Neural progenitor cell (in vitro differentiated cells): ENCODE measurements around the gene ZNF142. TPM values are rescaled to one million over a fixed set of nuclear protein-coding genes. Genes with fewer than 3 reads are reported as not detected.

Experiments used
- DNase-seq: peaks from one replicate; pipeline ENCODE4 v3.0.0-alpha.2; 2016; ENCODE audit warnings: low spot score
- H2AFZ ChIP-seq: fragments of 200-600 bp; sonication (generic); replicated peaks from 2 replicates; pipeline ENCODE4 v1.6.1; 2016; ENCODE audit warnings: antibody characterized with exemption
- H3F3A ChIP-seq: fragments of 200-600 bp; sonication (generic); 2 replicates; pipeline ENCODE4 v1.6.1; 2016; ENCODE audit warnings: antibody characterized with exemption, low read depth
- H3K27ac ChIP-seq: fragments of 200-600 bp; sonication (generic); 2 replicates; pipeline ENCODE4 v1.5.1; 2016; ENCODE audit warnings: mild to moderate bottlenecking
- H3K27me3 ChIP-seq: fragments of 200-600 bp; sonication (generic); 2 replicates; pipeline ENCODE4 v1.6.1; 2016; ENCODE audit warnings: mild to moderate bottlenecking, moderate library complexity
- H3K36me3 ChIP-seq: fragments of 200-600 bp; sonication (generic); 2 replicates; pipeline ENCODE4 v1.5.1; 2016
- H3K4me1 ChIP-seq: fragments of 200-600 bp; sonication (generic); 2 replicates; pipeline ENCODE4 v1.6.1; 2016; ENCODE audit warnings: mixed run types
- H3K4me2 ChIP-seq: fragments of 200-600 bp; sonication (generic); 2 replicates; pipeline ENCODE4 v1.6.1; 2016
- H3K4me3 ChIP-seq: fragments of 200-600 bp; sonication (generic); 2 replicates; pipeline ENCODE4 v1.5.1; 2016
- H3K79me2 ChIP-seq: fragments of 200-600 bp; sonication (generic); 2 replicates; pipeline ENCODE4 v1.6.1; 2016; ENCODE audit warnings: low read depth
- H3K9ac ChIP-seq: fragments of 200-600 bp; sonication (generic); 2 replicates; pipeline ENCODE4 v1.6.1; 2016
- H3K9me3 ChIP-seq: fragments of 200-600 bp; sonication (generic); 2 replicates; pipeline ENCODE4 v1.5.1; 2016; ENCODE audit warnings: low read depth
- H4K20me1 ChIP-seq: fragments of 200-600 bp; sonication (generic); 2 replicates; pipeline ENCODE4 v1.6.1; 2016; ENCODE audit warnings: low read depth
- H3K27ac Mint-ChIP-seq: 3 replicates; pipeline ENCODE4 v1.8.0; 2021; ENCODE audit warnings: mixed read lengths
- H3K27me3 Mint-ChIP-seq: 2 replicates; pipeline ENCODE4 v1.8.0; 2022; ENCODE audit warnings: low read depth, mild to moderate bottlenecking, inconsistent platforms, moderate library complexity, mixed read lengths; ENCODE audit not compliant: insufficient read depth
- H3K36me3 Mint-ChIP-seq: 3 replicates; pipeline ENCODE4 v1.8.0; 2021; ENCODE audit warnings: mixed read lengths
- H3K4me1 Mint-ChIP-seq: 3 replicates; pipeline ENCODE4 v1.8.0; 2021; ENCODE audit warnings: mixed read lengths
- H3K4me3 Mint-ChIP-seq: 3 replicates; pipeline ENCODE4 v1.8.0; 2021; ENCODE audit warnings: mild to moderate bottlenecking, moderate library complexity, mixed read lengths
- H3K9me3 Mint-ChIP-seq: 3 replicates; pipeline ENCODE4 v1.8.0; 2020; ENCODE audit warnings: mixed read lengths
- CTCF ChIP-seq: fragments of 200-600 bp; sonication (generic); IDR thresholded peaks from 2 replicates; pipeline ENCODE4 v1.5.1; 2017; ENCODE audit warnings: antibody characterized with exemption, mild to moderate bottlenecking
- EZH2 ChIP-seq: fragments of 200-600 bp; sonication (generic); IDR thresholded peaks from 2 replicates; pipeline ENCODE4 v1.6.1; 2017; ENCODE audit warnings: antibody characterized with exemption, mild to moderate bottlenecking, moderate library complexity
- EZH2phosphoT487 ChIP-seq: fragments of 200-600 bp; sonication (generic); IDR thresholded peaks from 2 replicates; pipeline ENCODE4 v1.6.1; 2017; ENCODE audit warnings: antibody characterized with exemption
- total RNA-seq: library from RNA; depleted of rRNA; stranded (reverse); fragments of >200 nt; gene quantifications from 2 replicates; pipeline ENCODE4 v1.2.3, GENCODE V29; 2015; ENCODE audit warnings: low replicate concordance

The ZNF142 gene
- total RNA-seq, 1 donor from 2014 or later: 3.3 TPM

GRCh38 chr2:218664653-218665052, 5.2 kb upstream of the ZNF142 start:
- Histone ChIP-seq H3K27me3 (no peaks in the 10 kb centered on the region), H3K27ac (no peak overlapping the region), H3K9me3 (no peaks in the 10 kb centered on the region), H3K36me3 (no peaks in the 10 kb centered on the region), H3K4me2 (no peak overlapping the region), H4K20me1 (no peaks in the 10 kb centered on the region), H3K4me3 (no peak overlapping the region), H2AFZ (no peak overlapping the region), H3K9ac (no peak overlapping the region), H3K79me2 (peaks cover 17% of the 10 kb centered on the region), H3F3A (no peaks in the 10 kb centered on the region), H3K4me1 (peaks cover 3% of the 10 kb centered on the region)
- H3K36me3 Mint-ChIP-seq: peaks cover 21% of the 10 kb centered on the region
- H3K9me3 Mint-ChIP-seq: no peaks in the 10 kb centered on the region
- H3K27ac Mint-ChIP-seq: no peak overlapping the region
- no peak for DNase-seq
- peaks cover 8% of the 10 kb centered on the region for H3K4me1 Mint-ChIP-seq
- H3K27me3 Mint-ChIP-seq: peaks cover 5% of the 10 kb centered on the region
- TF ChIP-seq CTCF (no peak), EZH2 (no peak), EZH2phosphoT487 (no peak)
- H3K4me3 Mint-ChIP-seq: no peak overlapping the region

GRCh38 chr2:218663901-218664300, 4.5 kb upstream of the ZNF142 start:
- Histone ChIP-seq H2AFZ (no peak overlapping the region), H3K4me2 (no peak overlapping the region), H3K9me3 (no peaks in the 10 kb centered on the region), H3K4me1 (peaks cover 3% of the 10 kb centered on the region), H4K20me1 (no peaks in the 10 kb centered on the region), H3K27ac (no peak overlapping the region), H3K36me3 (no peaks in the 10 kb centered on the region), H3K79me2 (peaks cover 14% of the 10 kb centered on the region), H3K9ac (no peak overlapping the region), H3F3A (peaks cover under 1% of the 10 kb centered on the region), H3K4me3 (no peak overlapping the region), H3K27me3 (no peaks in the 10 kb centered on the region)
- Mint-ChIP-seq H3K4me3 (no peak overlapping the region), H3K36me3 (peaks cover 24% of the 10 kb centered on the region), H3K4me1 (peaks cover 11% of the 10 kb centered on the region), H3K27ac (no peak overlapping the region), H3K27me3 (peaks cover 8% of the 10 kb centered on the region), H3K9me3 (no peaks in the 10 kb centered on the region)
- DNase-seq: no peak
- TF ChIP-seq CTCF (no peak), EZH2 (no peak), EZH2phosphoT487 (no peak)

- H3K9me3 Mint-ChIP-seq: no peaks in the 10 kb centered on the region
- TF ChIP-seq EZH2 (no peak), EZH2phosphoT487 (no peak), CTCF (no peak)
- H3K4me3 ChIP-seq: no peak overlapping the region
- DNase-seq: no peak
- no peak overlapping the region for H3K27ac ChIP-seq
- no peaks in the 10 kb centered on the region for H3K27me3 ChIP-seq
- H3K4me1 ChIP-seq: peaks cover 3% of the 10 kb centered on the region
- peaks cover 9% of the 10 kb centered on the region for H3F3A ChIP-seq
- peaks cover 2% of the 10 kb centered on the region for H3K36me3 ChIP-seq
- H3K27ac Mint-ChIP-seq: no peak overlapping the region
- H3K27me3 Mint-ChIP-seq: peaks cover 9% of the 10 kb centered on the region
- peaks cover 21% of the 10 kb centered on the region for H3K4me1 Mint-ChIP-seq
- no peaks in the 10 kb centered on the region for H4K20me1 ChIP-seq
- H3K79me2 ChIP-seq: peaks cover 21% of the 10 kb centered on the region
- H3K4me3 Mint-ChIP-seq: peak overlapping the region; percentile 31
- no peaks in the 10 kb centered on the region for H3K9me3 ChIP-seq
- H3K4me2 ChIP-seq: no peak overlapping the region
- H3K36me3 Mint-ChIP-seq: peaks cover 24% of the 10 kb centered on the region
- no peak overlapping the region for H3K9ac ChIP-seq
- H2AFZ ChIP-seq: no peak overlapping the region
These were observed 3.4 kb upstream of the ZNF142 start for GRCh38 chr2:218662827-218663226.

GRCh38 chr2:218662377-218662776, 3.0 kb upstream of the ZNF142 start:
- H3K27ac ChIP-seq: no peak overlapping the region
- TF ChIP-seq CTCF (no peak), EZH2 (no peak), EZH2phosphoT487 (no peak)
- Mint-ChIP-seq H3K27ac (no peak overlapping the region), H3K27me3 (peaks cover 9% of the 10 kb centered on the region), H3K9me3 (no peaks in the 10 kb centered on the region), H3K4me1 (peaks cover 23% of the 10 kb centered on the region), H3K4me3 (peak overlapping the region; percentile 31), H3K36me3 (peaks cover 22% of the 10 kb centered on the region)
- peaks cover 3% of the 10 kb centered on the region for H3K4me1 ChIP-seq
- H3K79me2 ChIP-seq: peaks cover 26% of the 10 kb centered on the region
- no peak overlapping the region for H3K4me2 ChIP-seq
- DNase-seq: no peak
- no peak overlapping the region for H2AFZ ChIP-seq
- peaks cover 4% of the 10 kb centered on the region for H3K36me3 ChIP-seq
- no peaks in the 10 kb centered on the region for H3K27me3 ChIP-seq
- H3K9ac ChIP-seq: no peak overlapping the region
- H3K4me3 ChIP-seq: no peak overlapping the region
- H4K20me1 ChIP-seq: no peaks in the 10 kb centered on the region
- no peaks in the 10 kb centered on the region for H3K9me3 ChIP-seq
- H3F3A ChIP-seq: peaks cover 9% of the 10 kb centered on the region
